Muscle layer of duodenum (tissue), 2 donors: ENCODE data around the gene CETP.

ENCODE experiments used
- H3K27ac ChIP-seq: one replicate; pipeline ENCODE4 v1.7.0; 2013; ENCODE audit warnings: mild to moderate bottlenecking, low read length
- H3K27me3 ChIP-seq: one replicate; pipeline ENCODE4 v1.7.0; 2013; ENCODE audit warnings: low read depth, mild to moderate bottlenecking, control low read depth, low read length
- H3K36me3 ChIP-seq, 2 donors: one replicate each; pipeline ENCODE4 v1.7.0; 2013; ENCODE audit warnings: low read length in 2 of 2, control low read depth in 1 of 2, mild to moderate bottlenecking in 1 of 2; ENCODE audit not compliant: insufficient read depth in 2 of 2, control insufficient read depth in 1 of 2
- H3K4me1 ChIP-seq, 2 donors: one replicate each; pipeline ENCODE4 v1.7.0; 2013; ENCODE audit warnings: low read length in 2 of 2, mild to moderate bottlenecking in 2 of 2, control low read depth in 1 of 2, moderate library complexity in 1 of 2; ENCODE audit not compliant: insufficient read depth in 2 of 2, control insufficient read depth in 1 of 2
- H3K4me3 ChIP-seq, 2 donors: one replicate each; pipeline ENCODE4 v1.7.0; 2013; ENCODE audit warnings: low read length in 2 of 2, low read depth in 1 of 2, mild to moderate bottlenecking in 1 of 2
- H3K9me3 ChIP-seq, 2 donors: one replicate each; pipeline ENCODE4 v1.7.0; 2013; ENCODE audit warnings: low read length in 2 of 2, control low read depth in 1 of 2, mild to moderate bottlenecking in 1 of 2; ENCODE audit not compliant: control insufficient read depth in 1 of 2
- donor health status: healthy.

Gene CETP

GRCh38 chr16:57022445-57022844, 60.7 kb downstream of the CETP start:
- H3K9me3 ChIP-seq = no peaks in the 10 kb centered on the region
- no peak overlapping the region for H3K4me3 ChIP-seq

GRCh38 chr16:57023541-57024249, 61.9 kb downstream of the CETP start:
- Histone ChIP-seq H3K4me1 (no peaks in the 10 kb centered on the region), H3K27ac (no peak overlapping the region), H3K4me3 (no peak overlapping the region), H3K9me3 (no peaks in the 10 kb centered on the region), H3K36me3 (peaks cover 22 to 42% of the 10 kb centered on the region in 2 donors), H3K27me3 (no peaks in the 10 kb centered on the region)

More at GRCh38 chr16:57022445-57022844, 60.7 kb downstream of the CETP start:
- peaks cover 34 to 53% of the 10 kb centered on the region in 2 donors for H3K36me3 ChIP-seq
- H3K27me3 ChIP-seq = no peaks in the 10 kb centered on the region
- H3K4me1 ChIP-seq = no peaks in the 10 kb centered on the region
- no peak overlapping the region for H3K27ac ChIP-seq

GRCh38 chr16:57024894-57025680, 63.3 kb downstream of the CETP start:
- no peak overlapping the region for H3K27ac ChIP-seq
- H3K36me3 ChIP-seq = peaks cover 14 to 31% of the 10 kb centered on the region in 2 donors
- no peak overlapping the region for H3K4me3 ChIP-seq
- no peaks in the 10 kb centered on the region for H3K4me1 ChIP-seq
- no peaks in the 10 kb centered on the region for H3K9me3 ChIP-seq
- H3K27me3 ChIP-seq = no peaks in the 10 kb centered on the region

DNA sequence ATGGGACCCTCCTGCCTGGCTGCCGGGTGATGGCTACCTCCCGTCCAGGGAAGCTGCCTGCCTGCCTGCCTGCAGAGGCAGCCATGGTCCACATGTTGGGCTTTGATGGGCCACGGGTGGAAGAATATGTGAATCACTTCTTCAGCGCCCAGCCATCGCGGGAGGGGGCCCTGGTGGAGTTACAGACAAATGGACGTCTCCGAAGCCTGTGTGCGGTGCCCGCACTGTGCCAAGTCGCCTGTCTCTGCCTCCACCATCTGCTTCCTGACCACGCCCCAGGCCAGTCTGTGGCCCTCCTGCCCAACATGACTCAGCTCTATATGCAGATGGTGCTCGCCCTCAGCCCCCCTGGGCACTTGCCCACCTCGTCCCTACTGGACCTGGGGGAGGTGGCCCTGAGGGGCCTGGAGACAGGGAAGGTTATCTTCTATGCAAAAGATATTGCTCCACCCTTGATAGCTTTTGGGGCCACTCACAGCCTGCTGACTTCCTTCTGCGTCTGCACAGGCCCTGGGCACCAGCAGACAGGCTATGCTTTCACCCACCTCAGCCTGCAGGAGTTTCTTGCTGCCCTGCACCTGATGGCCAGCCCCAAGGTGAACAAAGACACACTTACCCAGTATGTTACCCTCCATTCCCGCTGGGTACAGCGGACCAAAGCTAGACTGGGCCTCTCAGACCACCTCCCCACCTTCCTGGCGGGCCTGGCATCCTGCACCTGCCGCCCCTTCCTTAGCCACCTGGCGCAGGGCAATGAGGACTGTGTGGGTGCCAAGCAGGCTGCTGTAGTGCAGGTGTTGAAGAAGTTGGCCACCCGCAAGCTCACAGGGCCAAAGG, 64.4 kb downstream of the CETP start:
- Histone ChIP-seq H3K4me1 (no peaks in the 10 kb centered on the region), H3K27me3 (no peaks in the 10 kb centered on the region), H3K36me3 (peaks cover 8 to 23% of the 10 kb centered on the region in 2 donors), H3K4me3 (no peak overlapping the region), H3K27ac (no peak overlapping the region), H3K9me3 (no peaks in the 10 kb centered on the region)

- no peak overlapping the region for H3K27ac ChIP-seq
- peaks cover 4 to 18% of the 10 kb centered on the region in 2 donors for H3K36me3 ChIP-seq
- no peaks in the 10 kb centered on the region for H3K27me3 ChIP-seq
- H3K9me3 ChIP-seq = no peaks in the 10 kb centered on the region
- no peaks in the 10 kb centered on the region for H3K4me1 ChIP-seq
- H3K4me3 ChIP-seq = no peak overlapping the region
These were observed 65.0 kb downstream of the CETP start for GRCh38 chr16:57026778-57027062.

- Histone ChIP-seq H3K27ac (no peak overlapping the region), H3K4me3 (no peak overlapping the region), H3K36me3 (peaks cover under 1 to 14% of the 10 kb centered on the region in 2 donors)
These were observed 65.3 kb downstream of the CETP start for GRCh38 chr16:57027067-57027466.

GRCh38 chr16:57028086-57028485, 66.3 kb downstream of the CETP start:
- H3K36me3 ChIP-seq = peaks cover 0 to 10% of the 10 kb centered on the region in 2 donors
- H3K4me3 ChIP-seq = no peak overlapping the region
- H3K9me3 ChIP-seq = no peaks in the 10 kb centered on the region
- no peaks in the 10 kb centered on the region for H3K27me3 ChIP-seq
- no peak overlapping the region for H3K27ac ChIP-seq
- H3K4me1 ChIP-seq = no peaks in the 10 kb centered on the region

More at GRCh38 chr16:57027067-57027466, 65.3 kb downstream of the CETP start:
- no peaks in the 10 kb centered on the region for H3K27me3 ChIP-seq
- H3K9me3 ChIP-seq = no peaks in the 10 kb centered on the region
- H3K4me1 ChIP-seq = no peaks in the 10 kb centered on the region

- Histone ChIP-seq H3K4me1 (no peaks in the 10 kb centered on the region), H3K9me3 (no peaks in the 10 kb centered on the region), H3K27ac (no peak overlapping the region), H3K36me3 (peaks cover 11 to 14% of the 10 kb centered on the region in 2 donors), H3K4me3 (no peak overlapping the region), H3K27me3 (no peaks in the 10 kb centered on the region)
These were observed 67.7 kb downstream of the CETP start for GRCh38 chr16:57029161-57030160.

DNA sequence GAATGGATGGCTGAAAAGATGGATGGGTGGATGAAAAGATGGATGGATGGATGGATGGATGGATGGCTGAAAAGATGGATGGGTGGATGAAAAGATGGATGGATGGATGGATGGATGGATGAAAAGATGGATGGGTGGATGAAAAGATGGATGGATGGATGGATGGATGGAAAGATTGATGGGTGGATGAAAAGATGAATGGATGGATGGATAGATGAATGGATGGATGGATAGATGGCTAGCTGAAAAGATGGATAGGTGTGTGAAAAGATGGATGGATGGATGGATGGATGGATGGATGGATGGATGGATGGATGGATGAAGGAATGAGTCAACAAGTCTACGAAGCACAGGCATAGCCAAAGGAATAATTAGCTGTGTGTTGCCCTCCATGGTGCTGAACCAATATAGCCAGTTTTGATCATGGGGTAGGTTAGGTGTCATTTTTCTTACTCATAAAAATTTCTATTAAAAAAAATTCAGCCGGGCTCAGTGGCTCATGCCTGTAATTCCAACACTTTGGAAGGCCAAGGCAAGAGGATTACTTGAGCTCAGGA, 68.7 kb downstream of the CETP start:
- Histone ChIP-seq H3K4me1 (no peaks in the 10 kb centered on the region), H3K27me3 (no peaks in the 10 kb centered on the region), H3K4me3 (no peak overlapping the region), H3K9me3 (no peaks in the 10 kb centered on the region), H3K36me3 (peaks cover 20 to 24% of the 10 kb centered on the region in 2 donors), H3K27ac (no peak overlapping the region)

GRCh38 chr16:57031156-57031555, 69.4 kb downstream of the CETP start:
- Histone ChIP-seq H3K27me3 (no peaks in the 10 kb centered on the region), H3K4me3 (no peak overlapping the region), H3K9me3 (no peaks in the 10 kb centered on the region), H3K27ac (no peak overlapping the region), H3K36me3 (peaks cover 20 to 26% of the 10 kb centered on the region in 2 donors), H3K4me1 (no peaks in the 10 kb centered on the region)
